Left forelimb (tissue), 1 donor: ENCODE results near the gene MYLK.

Experiments used
- DNase-seq: peaks from one replicate; pipeline ENCODE4 v3.0.0-alpha.2; 2018; ENCODE audit warnings: low spot score

Gene MYLK

GRCh38 chr3:123590685-123591450 is 293.3 kb downstream of the MYLK start:
- DNase-seq: no peak

GRCh38 chr3:123587401-123587800 is 296.7 kb downstream of the MYLK start:
- no peak for DNase-seq

- no peak for DNase-seq
Observed at GRCh38 chr3:123586968-123587367, 297.2 kb downstream of the MYLK start.

GRCh38 chr3:123586131-123586530 is 298.0 kb downstream of the MYLK start:
- DNase-seq: no peak

- DNase-seq: peak; percentile 98
Observed at GRCh38 chr3:123584988-123585937, 298.9 kb downstream of the MYLK start, which contains the start of gene HACD2. Gene HACD2, minus strand, starts transcription at chr3:123585053. Its CDS starts 26 bp downstream, at chr3:123585027.

GRCh38 chr3:123584284-123584987 is 299.7 kb downstream of the MYLK start:
- no peak for DNase-seq

GRCh38 chr3:123583561-123583960 is 300.6 kb downstream of the MYLK start:
- DNase-seq: no peak

GRCh38 chr3:123582315-123582714 is 301.8 kb downstream of the MYLK start:
- DNase-seq: no peak

- no peak for DNase-seq
Observed at GRCh38 chr3:123576122-123576521, 308.0 kb downstream of the MYLK start.

- no peak for DNase-seq
Observed at GRCh38 chr3:123571973-123572365, 312.2 kb downstream of the MYLK start.

GRCh38 chr3:123571264-123571972 is 312.7 kb downstream of the MYLK start:
- no peak for DNase-seq

- no peak for DNase-seq
Observed at GRCh38 chr3:123568875-123569274, 315.3 kb downstream of the MYLK start.

- DNase-seq: no peak
Observed at GRCh38 chr3:123568034-123568433, 316.1 kb downstream of the MYLK start.

- no peak for DNase-seq
Observed at GRCh38 chr3:123564056-123564455, 320.1 kb downstream of the MYLK start.

GRCh38 chr3:123562547-123562946 is 321.6 kb downstream of the MYLK start:
- no peak for DNase-seq

GRCh38 chr3:123561188-123561587 is 322.9 kb downstream of the MYLK start:
- no peak for DNase-seq
